Measurements from ENCODE around the gene SOX12.

Gene SOX12

GRCh38 chr20:347317-347639 is 21.9 kb downstream of the SOX12 start:
- Histone ChIP-seq H3K27me3 (ENCODE audit: insufficient read depth, poor library complexity, severe bottlenecking) (no peaks in the 10 kb centered on the region), H3K4me3 (replicated peaks; ENCODE audit: insufficient read depth, low read length) (peak overlapping the region; percentile 60), H3K27ac (replicated peaks) (no peak overlapping the region)
- DNase-seq (ENCODE audit: low read depth in 1 of 2, low spot score in 1 of 2) = no peak
- TF ChIP-seq SPI1 (IDR thresholded peaks at IDR 0.05; ENCODE audit: borderline replicate concordance, low read depth) (no peak), REST (IDR thresholded peaks at IDR 0.05; ENCODE audit: insufficient replicate concordance, low read depth) (no peak), CTCF (IDR thresholded peaks at IDR 0.05; ENCODE audit: insufficient read depth, low read length) (no peak), GABPA (IDR thresholded peaks at IDR 0.05; ENCODE audit: low read depth) (no peak)

GRCh38 chr20:347640-348484 is 22.5 kb downstream of the SOX12 start:
- TF ChIP-seq SPI1 (IDR thresholded peaks at IDR 0.05; ENCODE audit: borderline replicate concordance, low read depth) = peak; percentile 29; the same call in 1 of the 2 replicates
- TF ChIP-seq REST (IDR thresholded peaks at IDR 0.05; ENCODE audit: insufficient replicate concordance, low read depth) = no peak
- H3K27ac ChIP-seq (replicated peaks) = peak overlapping the region; percentile 52
- peak overlapping the region; percentile 60 for H3K4me3 ChIP-seq (replicated peaks; ENCODE audit: insufficient read depth, low read length)
- peak; percentile 65 to 68 for DNase-seq (ENCODE audit: low read depth in 1 of 2, low spot score in 1 of 2)
- no peaks in the 10 kb centered on the region for H3K27me3 ChIP-seq (ENCODE audit: insufficient read depth, poor library complexity, severe bottlenecking)

- TF ChIP-seq REST (IDR thresholded peaks at IDR 0.05; ENCODE audit: insufficient replicate concordance, low read depth) (no peak), POLR2AphosphoS5 (IDR thresholded peaks at IDR 0.05; ENCODE audit: low read depth) (no peak)
- no peak for DNase-seq (ENCODE audit: low read depth in 1 of 2, low spot score in 1 of 2)
- no peak overlapping the region for H3K4me3 ChIP-seq (replicated peaks; ENCODE audit: insufficient read depth, low read length)
- no peaks in the 10 kb centered on the region for H3K27me3 ChIP-seq (ENCODE audit: insufficient read depth, poor library complexity, severe bottlenecking)
- H3K27ac ChIP-seq (replicated peaks) = no peak overlapping the region
Observed at GRCh38 chr20:348972-349841, 23.9 kb downstream of the SOX12 start.

GRCh38 chr20:353166-353565 is 27.8 kb downstream of the SOX12 start:
- DNase-seq (ENCODE audit: low read depth in 1 of 2, low spot score in 1 of 2) = no peak
- H3K27ac ChIP-seq (replicated peaks) = no peak overlapping the region
- no peaks in the 10 kb centered on the region for H3K27me3 ChIP-seq (ENCODE audit: insufficient read depth, poor library complexity, severe bottlenecking)
- no peak overlapping the region for H3K4me3 ChIP-seq (replicated peaks; ENCODE audit: insufficient read depth, low read length)
- TF ChIP-seq CTCF (IDR thresholded peaks at IDR 0.05; ENCODE audit: insufficient read depth, low read length) = no peak
- no peak for TF ChIP-seq SPI1 (IDR thresholded peaks at IDR 0.05; ENCODE audit: borderline replicate concordance, low read depth)
- TF ChIP-seq GABPA (IDR thresholded peaks at IDR 0.05; ENCODE audit: low read depth) = no peak
- no peak for TF ChIP-seq REST (IDR thresholded peaks at IDR 0.05; ENCODE audit: insufficient replicate concordance, low read depth)
- no peak for TF ChIP-seq POLR2AphosphoS5 (IDR thresholded peaks at IDR 0.05; ENCODE audit: low read depth)

All from HL-60 (cell line).